ENCODE data around the gene SPRED1. TPM values are rescaled to one million over a fixed set of nuclear protein-coding genes. Genes with fewer than 3 reads are reported as not detected.

The SPRED1 gene
- total and polyA plus RNA-seq, 2 of the 13 experiments (the other 11 are each of a cell fraction or from before 2014, with no cell fraction given): 3.8 to 9.6 TPM

- no peak overlapping the region for H3K4me2 ChIP-seq (ENCODE audit: low read depth, low read length)
- H3K4me1 ChIP-seq (ENCODE audit: insufficient read depth, low read length): no peaks in the 10 kb centered on the region
- peaks cover 0 to 5% of the 10 kb centered on the region in 2 experiments; a peak in 1 of 5 replicates for H3K27me3 ChIP-seq (ENCODE audit: control insufficient read depth in 1 of 2, insufficient read depth in 2 of 2, low read length in 2 of 2)
- no peak overlapping the region for H3K9ac ChIP-seq (ENCODE audit: insufficient read depth, low read depth, low read length)
- intact Hi-C loops (cut with micrococcal nuclease; ENCODE audit: unreplicated experiment): no loop called here
- WGBS (ENCODE audit: low lambda C conversion rate): 62% methylated on average over 2 of the region's 2 CpGs
- POLR2A ChIA-PET: no interaction called here
- H3K9me3 ChIP-seq (ENCODE audit: low read length): no peaks in the 10 kb centered on the region
- ATAC-seq (no peak), DNase-seq (ENCODE audit: low spot score) (no peak), FAIRE-seq (no peak)
- TF ChIP-seq ZNF44 (CRISPR knock-in tag; IDR thresholded peaks at IDR 0.05): no peak
- TF ChIP-seq ZNF530 (CRISPR knock-in tag; IDR thresholded peaks at IDR 0.05; ENCODE audit: low read depth): no peak
- TF ChIP-seq AGO2 (optimal IDR thresholded peaks at IDR 0.05; ENCODE audit: low read depth, low read length): no peak
- TF ChIP-seq ZNF296 (CRISPR knock-in tag; conservative IDR thresholded peaks at IDR 0.05): no peak
- no peak for TF ChIP-seq MTF2 (CRISPR knock-in tag; IDR thresholded peaks at IDR 0.05; ENCODE audit: borderline replicate concordance)
- no peak for TF ChIP-seq POGK (CRISPR knock-in tag; conservative IDR thresholded peaks at IDR 0.05)
- TF ChIP-seq GMEB2 (CRISPR knock-in tag; IDR thresholded peaks at IDR 0.05; ENCODE audit: low read depth): no peak
- no peak for TF ChIP-seq ZBTB38 (CRISPR knock-in tag; IDR thresholded peaks at IDR 0.05)
- no peak overlapping the region for H2AFZ ChIP-seq (ENCODE audit: low read length)
- no peaks in the 10 kb centered on the region for H3K79me2 ChIP-seq (ENCODE audit: insufficient read depth, low read length)
- no peak overlapping the region for H3K4me3 ChIP-seq (replicated peaks in 1 of 3; ENCODE audit: insufficient read depth in 1 of 3, low read depth in 2 of 3, low read length in 3 of 3)
- no peaks in the 10 kb centered on the region for H4K20me1 ChIP-seq (ENCODE audit: insufficient read depth, low read length)
- H3K27ac ChIP-seq (ENCODE audit: extremely low read length, insufficient read depth, low read length): no peak overlapping the region
- CTCF ChIA-PET (ENCODE audit: low intra/inter-chr PET ratio, low total read pairs): no interaction called here
- BruUV-seq (replicated peaks): no TSS peak
- in situ Hi-C loops (cut with HindIII; ENCODE audit: extremely low pct_ligation_motif_present, low pct_unique_long_range_greater_than_20kb): no loop called here
- no peaks in the 10 kb centered on the region for H3K36me3 ChIP-seq (replicated peaks in 1 of 2; ENCODE audit: control insufficient read depth in 1 of 2, insufficient read depth in 2 of 2, low read length in 2 of 2)
Observed at GRCh38 chr15:38208779-38209178, 43.9 kb upstream of the SPRED1 start.

Measured in HepG2 (cell line).